ENCODE measurements around the gene DNAH1.
A peak's percentile ranks its signal among the peaks of the same experiment; 100 is the strongest.
"Not testable (repeated sequence)": the region's sequence is repeated elsewhere in the genome, so short reads cannot be mapped to it uniquely, and the experiment has no call there.

Gene DNAH1

DNA sequence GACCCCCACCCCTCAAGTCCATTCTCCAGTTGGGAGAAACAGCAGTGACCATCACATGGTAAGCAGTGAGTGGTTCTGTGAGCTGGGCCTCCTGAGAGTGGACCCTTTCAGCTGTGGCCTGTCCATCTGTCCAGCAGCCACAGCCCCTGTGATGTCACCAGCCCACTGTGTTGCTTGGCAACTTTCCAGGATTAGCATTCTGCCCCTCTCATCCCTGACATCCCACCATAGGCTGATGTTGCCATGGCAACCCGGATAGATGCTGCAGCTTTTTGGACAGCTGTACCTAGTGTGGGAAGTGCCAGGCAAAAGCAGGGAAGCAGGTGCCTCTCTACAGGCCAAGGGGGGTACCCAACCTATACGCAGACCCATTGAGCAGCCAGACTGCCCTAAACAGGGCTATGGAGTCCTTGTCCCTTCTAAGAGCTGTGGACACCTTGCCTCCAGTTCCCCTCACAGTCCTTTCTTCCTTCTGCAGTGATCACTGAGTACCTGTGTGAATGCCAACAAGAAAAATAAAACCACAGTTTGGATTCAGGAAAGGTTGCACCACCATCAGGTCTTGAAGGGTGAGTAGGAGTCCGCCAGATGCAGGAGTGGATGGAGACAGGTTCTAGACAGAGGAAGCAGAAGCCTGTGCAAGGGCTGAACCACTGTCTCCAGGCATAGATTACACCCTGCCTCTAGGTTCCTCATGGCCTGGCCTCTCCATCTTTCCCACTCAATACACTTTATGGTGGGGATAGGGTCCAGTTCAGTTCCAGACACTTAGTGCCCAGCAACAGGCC, at the start of gene DNAH1:
Gene DNAH1, plus strand, starts transcription at position 343 of the 788 bp plus-strand sequence. CDS start 6,124 bp downstream, outside the sequence.
- H3K4me3 Mint-ChIP-seq = peak within 1 kb of the TSS; percentile 16
- H3K9me3 Mint-ChIP-seq = no peaks in the 10 kb centered on the region
- H3K27ac Mint-ChIP-seq = peak within 1 kb of the TSS; percentile 1
- peaks cover 1% of the 10 kb centered on the region for H3K36me3 Mint-ChIP-seq (ENCODE audit: low read depth)
- H3K4me1 Mint-ChIP-seq (ENCODE audit: low read depth) = peaks cover 11% of the 10 kb centered on the region
- no peaks in the 10 kb centered on the region for H3K27me3 Mint-ChIP-seq (ENCODE audit: low read depth)

DNA sequence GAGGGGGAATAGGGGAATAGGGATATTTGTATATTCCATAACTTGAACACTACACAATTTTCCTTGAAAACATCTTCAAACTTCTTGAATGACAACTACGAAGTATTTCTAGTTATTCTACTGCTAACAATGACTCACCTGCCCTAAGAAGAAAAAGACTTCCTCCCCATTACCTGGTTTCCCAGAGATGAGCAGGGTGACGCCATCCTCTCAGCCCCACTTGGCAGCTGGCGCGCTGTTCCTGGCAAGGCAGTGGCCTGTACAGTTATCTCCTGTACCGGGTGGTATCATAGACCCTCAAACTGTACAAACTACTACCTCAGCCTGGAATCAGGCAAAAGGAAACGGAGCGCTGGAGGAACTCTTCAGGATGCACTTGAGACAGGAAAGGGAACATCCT, 48.1 kb upstream of the DNAH1 start:
- no peaks in the 10 kb centered on the region for H3K27me3 Mint-ChIP-seq (ENCODE audit: low read depth)
- peak overlapping the region; percentile 54 for H3K4me3 Mint-ChIP-seq
- H3K9me3 Mint-ChIP-seq = no peaks in the 10 kb centered on the region
- H3K4me1 Mint-ChIP-seq (ENCODE audit: low read depth) = peaks cover 63% of the 10 kb centered on the region
- H3K27ac Mint-ChIP-seq = peak overlapping the region; percentile 86
- peaks cover 56% of the 10 kb centered on the region for H3K36me3 Mint-ChIP-seq (ENCODE audit: low read depth)

- Mint-ChIP-seq H3K4me3 (peak overlapping the region; percentile 84), H3K27me3 (ENCODE audit: low read depth) (no peaks in the 10 kb centered on the region), H3K36me3 (ENCODE audit: low read depth) (peaks cover 57% of the 10 kb centered on the region), H3K27ac (peak overlapping the region; percentile 95), H3K4me1 (ENCODE audit: low read depth) (peaks cover 64% of the 10 kb centered on the region), H3K9me3 (no peaks in the 10 kb centered on the region)
Observed at GRCh38 chr3:52269776-52270175, 46.3 kb upstream of the DNAH1 start.

GRCh38 chr3:52270252-52270754, 45.8 kb upstream of the DNAH1 start:
- peak overlapping the region; percentile 95 for H3K27ac Mint-ChIP-seq
- H3K27me3 Mint-ChIP-seq (ENCODE audit: low read depth) = no peaks in the 10 kb centered on the region
- H3K36me3 Mint-ChIP-seq (ENCODE audit: low read depth) = peaks cover 58% of the 10 kb centered on the region
- H3K4me1 Mint-ChIP-seq (ENCODE audit: low read depth) = peaks cover 67% of the 10 kb centered on the region
- H3K9me3 Mint-ChIP-seq = no peaks in the 10 kb centered on the region
- H3K4me3 Mint-ChIP-seq = peak overlapping the region; percentile 84

GRCh38 chr3:52272172-52272571, 43.9 kb upstream of the DNAH1 start:
- not testable (repeated sequence) for H3K27me3 Mint-ChIP-seq (ENCODE audit: low read depth); H3K9me3 Mint-ChIP-seq
- H3K4me3 Mint-ChIP-seq = peak overlapping the region; percentile 84
- H3K4me1 Mint-ChIP-seq (ENCODE audit: low read depth) = peaks cover 72% of the 10 kb centered on the region
- H3K36me3 Mint-ChIP-seq (ENCODE audit: low read depth) = peaks cover 57% of the 10 kb centered on the region
- H3K27ac Mint-ChIP-seq = peak overlapping the region; percentile 95

DNA sequence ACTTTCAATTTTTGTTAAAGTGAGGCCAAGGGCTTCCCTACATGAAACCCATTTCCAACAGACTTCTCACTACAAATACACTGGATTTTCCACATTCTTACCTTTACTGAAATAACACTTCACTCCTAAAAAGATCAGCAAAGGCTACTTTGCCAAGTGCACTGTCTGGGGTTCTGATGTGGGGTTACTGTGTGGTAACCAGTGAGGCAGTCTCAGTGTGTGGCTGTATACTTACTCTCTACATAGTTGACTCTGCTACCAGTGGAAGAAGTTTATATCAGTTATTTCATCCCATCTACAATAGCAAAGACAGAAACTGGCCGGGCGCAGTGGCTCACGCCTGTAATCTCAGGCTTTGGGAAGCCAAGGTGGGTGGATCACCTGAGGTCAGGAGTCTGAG, 43.3 kb upstream of the DNAH1 start:
- Mint-ChIP-seq H3K9me3 (no peaks in the 10 kb centered on the region), H3K4me3 (peak overlapping the region; percentile 97), H3K27me3 (ENCODE audit: low read depth) (no peaks in the 10 kb centered on the region), H3K4me1 (ENCODE audit: low read depth) (peaks cover 65% of the 10 kb centered on the region), H3K27ac (peak overlapping the region; percentile 90), H3K36me3 (ENCODE audit: low read depth) (peaks cover 56% of the 10 kb centered on the region)

GRCh38 chr3:52274781-52275180, 41.3 kb upstream of the DNAH1 start:
- not testable (repeated sequence) for H3K9me3 Mint-ChIP-seq; H3K27me3 Mint-ChIP-seq (ENCODE audit: low read depth)
- H3K27ac Mint-ChIP-seq = peak overlapping the region; percentile 90
- H3K36me3 Mint-ChIP-seq (ENCODE audit: low read depth) = peaks cover 53% of the 10 kb centered on the region
- H3K4me1 Mint-ChIP-seq (ENCODE audit: low read depth) = peaks cover 60% of the 10 kb centered on the region
- peak overlapping the region; percentile 97 for H3K4me3 Mint-ChIP-seq

GRCh38 chr3:52277071-52277964, 38.8 kb upstream of the DNAH1 start:
- H3K27ac Mint-ChIP-seq = peak overlapping the region; percentile 97
- H3K27me3 Mint-ChIP-seq (ENCODE audit: low read depth) = no peaks in the 10 kb centered on the region
- H3K4me1 Mint-ChIP-seq (ENCODE audit: low read depth) = peaks cover 56% of the 10 kb centered on the region
- no peaks in the 10 kb centered on the region for H3K9me3 Mint-ChIP-seq
- peak overlapping the region; percentile 97 for H3K4me3 Mint-ChIP-seq
- peaks cover 51% of the 10 kb centered on the region for H3K36me3 Mint-ChIP-seq (ENCODE audit: low read depth)

GRCh38 chr3:52277972-52278509, 38.1 kb upstream of the DNAH1 start:
- peak overlapping the region; percentile 99 for H3K27ac Mint-ChIP-seq
- H3K9me3 Mint-ChIP-seq = no peaks in the 10 kb centered on the region
- peaks cover 48% of the 10 kb centered on the region for H3K36me3 Mint-ChIP-seq (ENCODE audit: low read depth)
- peaks cover 51% of the 10 kb centered on the region for H3K4me1 Mint-ChIP-seq (ENCODE audit: low read depth)
- H3K27me3 Mint-ChIP-seq (ENCODE audit: low read depth) = no peaks in the 10 kb centered on the region
- peak overlapping the region; percentile 97 for H3K4me3 Mint-ChIP-seq

DNA sequence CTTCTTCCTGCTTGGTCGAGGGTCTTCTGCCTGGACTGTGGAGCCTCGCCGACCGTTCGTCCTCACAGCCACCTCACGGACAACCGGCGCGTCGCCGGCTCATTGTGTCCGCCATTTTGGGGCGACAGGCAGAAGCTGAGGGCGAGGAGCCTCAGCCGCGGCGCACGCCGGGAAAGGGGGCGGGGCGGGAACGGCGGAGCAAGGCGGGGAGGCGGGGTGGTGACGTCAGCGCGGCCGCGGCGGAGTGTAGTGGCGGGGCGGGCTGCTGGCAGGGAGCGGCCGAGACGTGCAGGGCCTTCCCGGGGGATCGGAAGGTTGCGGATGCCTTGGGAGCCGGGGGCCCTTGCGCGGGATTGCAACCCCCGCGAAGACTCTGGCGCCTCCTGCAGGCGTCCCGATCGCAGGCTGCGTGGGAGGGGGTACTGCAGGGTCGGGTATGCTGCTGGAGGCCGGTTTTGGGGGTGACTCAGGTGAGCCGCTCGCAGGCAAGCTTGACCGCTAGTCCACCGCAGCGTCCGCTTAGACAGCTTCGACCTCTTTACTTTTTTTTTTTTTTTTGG, 37.5 kb upstream of the DNAH1 start, which contains the start of gene WDR82:
Gene WDR82, minus strand, starts transcription at position 140 of the 560 bp plus-strand sequence. CDS start 288 bp downstream, outside the sequence.
- H3K4me1 Mint-ChIP-seq (ENCODE audit: low read depth) = peaks cover 48% of the 10 kb centered on the region
- peaks cover 45% of the 10 kb centered on the region for H3K36me3 Mint-ChIP-seq (ENCODE audit: low read depth)
- peak within 1 kb of the TSS; percentile 99 for H3K27ac Mint-ChIP-seq
- H3K27me3 Mint-ChIP-seq (ENCODE audit: low read depth) = no peaks in the 10 kb centered on the region
- no peaks in the 10 kb centered on the region for H3K9me3 Mint-ChIP-seq
- H3K4me3 Mint-ChIP-seq = peak within 1 kb of the TSS; percentile 97

DNA sequence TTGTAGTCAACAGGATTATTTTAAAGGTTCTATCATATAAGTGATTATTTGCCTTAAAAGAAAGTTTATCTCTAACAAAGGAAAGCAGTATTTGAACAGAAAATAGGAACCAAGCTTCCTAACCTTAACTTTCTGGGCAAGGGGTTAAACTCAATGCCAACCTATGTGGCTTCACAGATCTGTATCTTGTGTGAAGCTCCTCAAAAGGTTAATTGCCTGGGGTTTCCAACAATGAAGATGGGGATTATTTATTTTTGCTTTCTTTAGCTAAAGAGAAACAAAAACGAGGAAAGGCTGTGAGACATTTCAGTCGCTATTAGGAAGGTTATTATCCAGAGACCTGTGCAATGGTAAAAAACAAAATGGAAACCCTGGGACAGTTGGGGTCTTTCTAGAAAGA, 36.5 kb upstream of the DNAH1 start:
- Mint-ChIP-seq H3K4me1 (ENCODE audit: low read depth) (peaks cover 45% of the 10 kb centered on the region), H3K27me3 (ENCODE audit: low read depth) (no peaks in the 10 kb centered on the region), H3K4me3 (peak overlapping the region; percentile 95)

DNA sequence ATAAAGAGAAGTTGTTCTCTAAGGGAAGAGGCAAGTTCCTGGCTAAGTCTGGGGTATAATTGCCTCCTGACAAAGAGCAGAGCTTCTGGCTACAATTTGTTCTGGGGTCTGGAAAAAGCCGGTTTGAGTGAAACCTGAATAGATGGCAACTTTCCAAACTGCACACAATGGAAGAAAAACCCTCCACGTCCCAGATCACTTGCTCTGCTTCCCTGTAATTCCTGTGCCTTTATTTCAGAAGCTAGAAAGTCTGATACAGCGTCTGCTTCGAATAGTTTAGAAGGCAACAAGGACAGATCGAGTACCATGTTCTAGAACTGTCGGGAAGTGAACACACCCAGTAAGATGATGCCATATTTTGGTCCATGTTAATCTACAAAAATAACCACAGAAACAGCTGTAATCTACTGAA, 36.1 kb upstream of the DNAH1 start:
- Mint-ChIP-seq H3K27me3 (ENCODE audit: low read depth) (no peaks in the 10 kb centered on the region), H3K36me3 (ENCODE audit: low read depth) (peaks cover 34% of the 10 kb centered on the region)

More for the DNA sequence above, 36.5 kb upstream of the DNAH1 start:
- H3K9me3 Mint-ChIP-seq = no peaks in the 10 kb centered on the region
- peak overlapping the region; percentile 99 for H3K27ac Mint-ChIP-seq
- H3K36me3 Mint-ChIP-seq (ENCODE audit: low read depth) = peaks cover 35% of the 10 kb centered on the region

DNA sequence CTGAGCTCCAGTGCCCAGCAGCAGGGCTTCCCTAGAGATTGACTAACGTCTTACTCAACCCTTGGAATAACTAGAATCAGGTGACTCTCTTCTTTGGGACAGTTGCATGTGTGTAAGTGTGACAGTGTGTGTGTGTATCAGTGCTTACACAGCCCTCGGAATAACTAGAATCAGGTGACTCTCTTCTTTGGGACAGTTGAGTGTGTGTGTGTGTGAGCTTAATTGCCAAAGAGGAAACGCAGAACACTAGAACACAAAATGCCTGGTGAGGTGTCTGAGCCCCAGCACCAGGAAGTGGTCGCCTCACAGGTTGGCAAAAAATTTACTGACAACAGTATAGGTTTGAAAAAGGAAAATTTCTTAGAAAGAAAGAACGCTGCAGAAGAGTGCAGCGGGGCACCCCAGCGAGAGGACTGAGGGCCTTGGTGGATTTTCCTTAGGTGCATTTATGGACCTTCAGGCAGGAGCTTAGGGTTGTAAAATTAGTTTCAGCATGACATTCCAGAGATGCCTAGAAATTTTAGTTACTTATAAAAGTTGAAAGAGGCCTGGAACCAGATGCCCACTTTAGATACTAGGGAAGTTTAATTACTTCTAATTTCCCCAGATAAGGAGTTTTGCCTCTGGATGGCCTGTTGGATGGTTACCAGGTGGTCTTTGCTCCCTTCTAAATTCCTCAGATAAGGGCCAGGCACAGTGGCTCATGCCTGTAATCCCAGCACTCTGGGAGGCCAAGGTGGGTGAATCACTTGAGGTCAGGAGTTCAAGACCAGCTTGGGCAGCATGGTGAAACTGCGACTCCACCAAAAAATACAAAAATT, 33.9 kb upstream of the DNAH1 start:
- H3K4me1 Mint-ChIP-seq (ENCODE audit: low read depth) = peaks cover 40% of the 10 kb centered on the region
- H3K4me3 Mint-ChIP-seq = peak overlapping the region; percentile 72
- H3K27ac Mint-ChIP-seq = peak overlapping the region; percentile 88
- H3K27me3 Mint-ChIP-seq (ENCODE audit: low read depth) = no peaks in the 10 kb centered on the region
- H3K9me3 Mint-ChIP-seq = no peaks in the 10 kb centered on the region
- H3K36me3 Mint-ChIP-seq (ENCODE audit: low read depth) = peaks cover 22% of the 10 kb centered on the region

More for the DNA sequence above, 36.1 kb upstream of the DNAH1 start:
- peak overlapping the region; percentile 99 for H3K27ac Mint-ChIP-seq
- H3K9me3 Mint-ChIP-seq = no peaks in the 10 kb centered on the region
- H3K4me3 Mint-ChIP-seq = peak overlapping the region; percentile 95
- peaks cover 47% of the 10 kb centered on the region for H3K4me1 Mint-ChIP-seq (ENCODE audit: low read depth)
